Activated effector memory CD4-positive, alpha-beta T cell treated with anti-CD3 and anti-CD28 coated beads, Interleukin-2, amount 50 U/mL, for 16 hours (primary cell): ENCODE data around the gene GJD3.

Source experiments
- DNase-seq: peaks from one replicate; pipeline ENCODE4 v3.0.0-alpha.2; 2020

The GJD3 gene

DNA sequence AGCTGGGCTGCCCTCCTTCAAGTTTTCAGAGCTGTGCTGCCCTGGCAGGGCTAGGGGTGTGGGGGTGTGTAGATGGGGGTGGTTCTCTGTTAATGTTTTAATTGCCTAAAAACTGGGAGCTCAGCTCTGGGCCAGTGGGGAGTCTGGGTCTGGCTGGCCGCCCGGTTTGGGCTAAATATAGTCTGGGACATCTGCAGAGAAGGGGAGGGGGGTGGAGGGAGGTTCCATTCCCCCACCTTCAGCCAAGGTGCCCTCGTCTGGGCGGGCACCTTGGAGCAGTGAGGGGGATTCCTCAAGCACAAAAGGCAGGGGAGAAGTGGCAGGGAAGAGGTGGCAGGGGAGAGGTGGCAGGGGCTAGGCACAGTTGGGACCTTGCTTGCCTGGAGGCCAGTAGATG lies 42.6 kb downstream of the GJD3 start:
- DNase-seq = no peak

DNA sequence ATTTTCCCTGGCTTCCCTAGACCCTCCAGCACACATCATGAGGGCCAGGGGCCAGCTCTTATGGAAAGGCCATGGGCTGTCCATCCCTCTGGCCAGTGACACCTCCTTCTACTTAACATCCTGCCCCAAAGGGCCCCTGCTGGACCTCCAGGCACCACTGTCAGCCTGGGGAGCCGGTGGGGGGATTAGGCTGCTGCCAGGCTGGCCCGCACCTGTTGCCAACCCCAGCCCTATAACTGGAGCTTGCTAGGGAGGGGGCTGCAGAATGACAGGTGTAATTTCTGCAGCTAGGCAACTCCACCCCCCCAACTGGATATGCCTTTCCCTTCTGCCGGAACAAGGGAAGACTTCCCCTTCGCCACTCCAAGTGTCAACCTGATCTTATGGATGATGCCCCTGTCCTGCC lies 43.0 kb downstream of the GJD3 start:
- no peak for DNase-seq

DNA sequence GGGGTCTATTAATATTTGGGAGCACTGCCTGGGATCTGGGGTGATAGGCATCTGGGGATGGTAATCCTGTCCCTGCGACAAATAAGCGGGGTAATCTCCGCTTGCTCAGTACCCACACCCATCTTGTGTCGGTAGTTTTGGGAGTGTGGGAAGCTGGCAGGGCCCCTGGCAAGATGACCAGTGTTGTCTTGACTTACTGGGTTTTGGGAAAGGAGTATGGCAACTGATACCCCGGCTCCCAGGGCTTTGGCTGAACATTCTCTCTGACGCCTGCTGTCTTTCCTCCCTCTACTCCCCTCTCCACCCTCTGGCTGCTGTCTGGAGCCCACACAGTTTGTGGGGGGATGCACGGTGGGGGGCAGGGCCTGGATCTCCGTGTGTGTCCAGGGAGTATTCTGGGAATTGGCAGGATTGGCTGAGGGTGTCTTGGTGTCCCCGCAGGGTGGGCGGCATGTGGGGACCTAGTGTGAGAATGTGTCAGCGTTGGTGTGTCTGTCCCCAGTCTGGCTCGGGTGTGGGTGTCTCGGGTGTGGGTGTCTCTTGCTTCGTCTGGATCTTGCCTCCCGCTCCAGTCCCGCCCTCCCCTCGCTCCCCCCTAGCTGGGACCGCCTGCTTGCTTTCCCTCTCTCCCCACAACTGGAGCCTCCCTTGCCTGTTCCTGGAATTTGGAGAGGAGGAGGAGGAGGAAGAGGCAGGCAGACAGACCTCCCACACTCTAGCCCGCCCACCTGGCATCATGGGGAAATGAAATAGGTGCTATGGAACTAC lies 43.6 kb downstream of the GJD3 start:
- DNase-seq = peak; percentile 81

DNA sequence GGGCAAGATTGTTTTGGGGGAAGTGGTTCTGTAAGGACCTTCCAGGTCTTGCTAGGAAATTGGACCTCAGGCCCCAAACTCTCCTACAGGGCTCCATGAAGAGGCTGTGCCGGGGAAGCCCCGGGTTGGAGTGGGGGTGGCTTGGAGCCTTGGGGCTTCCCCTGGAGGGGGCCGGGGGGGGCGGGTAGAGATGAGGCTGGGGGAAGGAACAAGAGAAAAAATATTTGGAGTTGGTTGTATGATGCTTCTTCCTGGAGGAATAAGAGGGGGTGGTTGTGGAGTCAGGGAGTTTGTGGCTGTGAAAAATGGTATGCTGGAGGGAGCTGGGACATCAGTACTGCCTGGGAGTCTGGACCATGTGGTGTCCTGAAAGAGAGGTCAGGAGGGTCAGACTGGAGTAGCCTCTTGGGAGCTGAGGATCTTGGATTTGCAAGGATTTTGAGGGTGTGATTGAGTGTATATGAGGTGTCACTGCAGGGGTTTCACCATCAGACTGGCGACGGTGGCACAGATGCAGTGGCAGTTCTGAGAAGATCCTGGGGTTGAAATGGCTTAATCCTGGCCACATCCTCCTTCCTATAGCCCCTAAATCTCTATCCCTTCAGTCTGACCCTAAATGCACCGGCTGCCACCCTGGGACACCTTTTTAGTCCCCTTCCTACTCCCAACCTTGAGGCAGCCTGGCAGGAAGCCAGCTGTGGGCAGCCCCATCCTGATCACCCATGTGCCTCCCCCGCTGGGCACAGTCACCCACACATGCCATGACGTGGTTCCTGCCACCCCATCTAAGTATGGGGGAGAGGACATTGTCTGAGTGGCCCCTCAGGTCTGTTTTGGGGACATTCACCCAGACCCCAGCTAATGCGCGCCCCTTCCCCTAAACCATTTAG lies 44.6 kb downstream of the GJD3 start:
- peak; percentile 94 for DNase-seq

DNA sequence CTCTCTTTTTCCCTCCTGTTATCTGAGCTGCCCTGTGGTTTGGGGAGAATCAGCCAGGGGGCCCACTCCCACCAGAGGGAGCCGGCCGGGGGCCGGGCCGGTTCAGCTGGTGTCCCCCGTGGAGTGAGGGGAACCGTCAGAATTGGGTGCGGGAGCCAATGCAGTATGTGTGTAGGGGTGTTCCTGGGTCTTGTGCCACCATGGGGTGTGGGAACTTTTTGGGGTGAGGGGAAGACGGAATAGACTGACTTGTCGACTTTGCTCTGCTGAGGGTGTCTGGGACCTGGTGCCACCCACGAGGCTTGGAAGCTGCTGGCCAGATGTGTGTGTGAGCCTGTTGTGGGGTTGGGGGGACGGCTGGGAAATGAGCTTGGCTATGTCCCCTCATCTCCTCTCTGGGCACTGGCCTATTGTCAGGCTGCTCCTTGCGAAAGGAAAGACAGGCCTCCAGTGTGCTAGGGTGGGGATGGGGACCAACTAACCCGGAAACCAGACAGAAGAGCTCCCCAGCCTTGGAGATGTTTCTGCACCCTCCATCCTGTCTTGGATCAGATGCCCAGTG lies 45.6 kb downstream of the GJD3 start:
- peak; percentile 73 for DNase-seq

DNA sequence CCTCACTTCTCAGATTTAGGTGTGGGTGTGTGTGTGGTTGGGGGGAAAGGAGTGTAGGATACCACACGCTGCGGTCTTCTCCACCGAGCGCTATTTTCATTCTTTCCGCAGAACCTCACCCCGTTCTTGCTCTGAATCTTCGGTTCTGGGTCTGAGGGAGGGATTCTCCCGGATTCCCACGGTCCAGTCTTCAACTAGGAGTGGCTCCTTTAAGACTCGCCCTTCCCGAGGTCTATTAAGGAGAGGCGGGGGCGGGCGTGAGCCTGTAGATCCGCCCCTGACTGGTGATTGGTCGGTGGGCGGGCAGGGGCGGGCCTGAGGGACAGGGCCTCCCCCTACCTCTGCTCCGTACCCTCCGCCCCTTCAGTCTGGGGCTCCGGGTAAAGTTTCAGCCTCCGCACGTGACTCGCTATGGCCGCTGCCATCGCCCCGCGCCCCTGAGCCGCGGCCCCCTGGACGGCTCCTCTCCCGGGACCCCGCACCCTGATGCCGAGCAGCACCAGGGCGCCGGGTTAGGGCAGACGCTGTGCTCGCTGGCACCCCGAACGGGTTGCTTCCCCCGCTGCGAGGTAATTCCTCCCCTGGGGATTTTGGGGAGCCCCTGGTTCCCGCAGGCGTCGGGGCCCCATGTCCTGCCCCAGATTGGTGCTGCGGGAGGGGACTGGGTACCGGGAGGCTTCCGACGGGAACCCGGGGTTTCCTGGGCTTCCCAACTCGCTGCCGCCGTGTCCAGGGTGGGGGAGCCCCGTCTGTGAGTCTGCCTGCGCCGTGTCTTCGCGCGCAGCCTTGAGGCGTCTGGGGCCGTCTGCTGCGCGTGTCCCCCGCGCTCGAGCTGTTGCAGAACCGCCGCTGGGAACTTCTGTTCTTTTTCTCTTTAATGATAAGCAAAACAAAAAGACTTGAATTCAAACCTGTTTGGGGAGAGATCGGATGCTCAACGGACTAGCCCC lies 46.4 kb downstream of the GJD3 start:
- DNase-seq = peak; percentile 97

DNA sequence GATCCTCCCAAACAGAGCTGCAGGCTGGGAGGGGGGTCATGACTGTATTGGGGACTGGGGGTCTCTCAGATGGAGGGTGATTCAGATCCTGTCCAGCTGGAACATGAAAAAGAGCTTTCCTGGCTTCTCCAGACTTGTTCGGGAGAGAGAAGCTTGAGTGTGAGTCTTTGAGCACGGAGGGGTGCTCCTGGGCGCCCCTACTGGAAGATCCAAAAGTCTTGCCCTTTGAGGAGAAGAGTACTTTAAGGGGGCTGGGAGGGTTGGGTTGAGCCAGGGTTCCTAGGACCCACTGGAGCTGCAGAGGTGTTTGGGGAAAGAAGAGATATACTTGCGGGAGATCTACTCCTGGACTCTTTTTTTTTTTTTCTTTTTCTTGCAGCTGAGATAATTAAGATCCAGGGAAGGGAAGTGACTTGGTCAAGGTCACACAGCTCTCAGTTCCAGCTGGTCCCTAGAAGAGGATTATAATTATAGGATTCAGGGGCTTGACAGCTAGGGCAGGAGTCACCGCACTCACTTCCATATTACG lies 47.1 kb downstream of the GJD3 start:
- DNase-seq = peak; percentile 82

DNA sequence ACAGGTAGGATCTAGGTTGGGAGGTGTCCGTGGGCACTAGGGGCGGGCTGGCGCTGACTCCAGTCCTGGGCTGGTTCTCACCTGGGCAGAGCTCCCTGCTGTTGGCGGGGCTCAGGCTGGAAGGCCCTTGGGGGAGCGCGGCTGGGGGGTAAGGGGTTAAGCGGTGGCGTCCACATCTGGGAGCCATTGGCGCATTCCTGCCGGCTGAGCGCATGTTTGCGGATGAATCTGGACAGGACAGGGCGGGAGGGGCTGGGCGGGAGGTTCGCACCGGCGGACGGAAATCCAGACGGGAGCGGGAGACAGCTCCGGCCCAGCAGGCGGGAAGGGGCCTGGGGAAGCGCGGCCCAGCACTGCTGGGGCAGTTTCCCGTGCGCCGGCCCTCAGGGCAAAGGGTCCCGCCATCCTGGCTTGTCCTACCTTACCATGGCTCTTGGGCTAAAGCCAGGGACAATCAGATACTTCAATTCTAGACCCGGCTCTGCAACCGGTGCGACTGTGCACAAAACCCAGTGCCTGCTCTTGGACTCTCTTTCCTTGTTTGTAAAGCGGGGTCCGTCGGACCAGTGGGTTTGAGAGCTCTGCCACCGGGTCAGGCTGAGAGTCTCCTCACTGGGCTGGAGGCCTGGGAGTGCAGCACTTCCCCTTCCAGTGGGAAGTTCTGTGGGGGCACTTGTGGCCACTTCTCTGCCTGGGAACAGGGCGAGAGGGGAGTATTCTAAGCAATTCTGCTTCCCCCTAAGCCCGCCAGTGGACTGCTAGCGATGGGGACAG lies 47.8 kb downstream of the GJD3 start:
- peak; percentile 62 for DNase-seq

DNA sequence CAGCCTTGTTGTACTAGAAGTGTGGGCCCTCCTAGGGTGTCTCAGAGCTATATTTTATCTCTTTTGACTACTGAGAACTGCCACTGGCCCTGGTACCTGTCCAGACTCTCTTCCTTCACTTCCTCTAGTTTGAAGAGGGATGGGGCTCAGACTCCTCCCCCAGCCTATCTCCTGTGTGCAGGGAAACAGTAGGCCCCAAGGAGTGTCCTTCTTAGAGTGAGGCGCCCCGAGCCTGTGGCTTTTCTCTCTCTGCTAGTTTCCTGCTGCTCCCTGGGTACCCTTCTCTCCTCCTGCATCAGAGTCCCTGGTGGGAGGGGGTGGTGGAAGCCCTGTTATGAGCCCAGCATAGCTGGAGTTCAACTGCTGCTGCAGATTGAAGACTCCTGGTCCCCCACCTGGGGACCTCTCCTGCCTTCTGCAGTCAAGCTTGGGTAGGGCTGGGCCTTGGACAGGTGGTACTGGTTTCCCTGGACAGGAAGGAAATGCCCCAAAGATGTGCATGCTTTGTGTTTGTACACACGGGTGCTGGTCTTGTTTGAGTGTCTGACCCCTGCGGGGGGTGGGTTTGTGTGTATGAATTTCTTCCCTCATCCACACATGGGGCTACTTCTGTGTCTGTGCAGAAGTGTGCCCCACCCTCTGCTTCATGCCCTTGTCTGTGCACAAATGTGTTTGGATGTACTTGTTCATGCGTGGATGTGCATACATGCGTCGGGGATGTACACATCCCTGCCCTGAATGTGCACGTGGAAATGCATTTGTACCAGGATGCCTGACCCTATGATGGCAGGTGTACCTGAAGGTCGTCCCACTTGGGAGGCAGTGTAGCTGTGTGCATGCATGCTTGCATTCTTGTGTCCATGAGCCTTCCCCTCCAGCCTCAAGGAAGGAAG lies 48.6 kb downstream of the GJD3 start:
- DNase-seq = peak; percentile 63

DNA sequence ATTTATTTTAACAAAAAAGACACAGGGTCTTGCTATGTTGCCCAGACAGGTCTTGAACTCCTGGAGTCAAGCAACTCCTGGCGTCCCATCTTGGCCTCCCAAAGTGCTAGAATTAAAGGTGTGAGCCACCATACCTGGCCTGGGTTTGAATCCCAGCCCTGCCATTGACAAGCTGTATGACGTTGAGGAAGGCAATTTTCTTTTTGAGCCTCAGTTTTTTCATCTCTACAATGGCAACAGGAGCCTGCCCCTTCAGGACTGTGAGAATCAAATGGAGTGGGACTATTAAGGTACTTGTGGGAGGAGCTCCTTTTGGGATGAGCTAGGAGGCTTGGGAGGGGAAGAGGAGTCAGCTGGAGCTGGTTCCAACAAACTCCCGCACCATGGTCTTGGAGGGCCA lies 49.3 kb downstream of the GJD3 start:
- DNase-seq = peak; percentile 62

DNA sequence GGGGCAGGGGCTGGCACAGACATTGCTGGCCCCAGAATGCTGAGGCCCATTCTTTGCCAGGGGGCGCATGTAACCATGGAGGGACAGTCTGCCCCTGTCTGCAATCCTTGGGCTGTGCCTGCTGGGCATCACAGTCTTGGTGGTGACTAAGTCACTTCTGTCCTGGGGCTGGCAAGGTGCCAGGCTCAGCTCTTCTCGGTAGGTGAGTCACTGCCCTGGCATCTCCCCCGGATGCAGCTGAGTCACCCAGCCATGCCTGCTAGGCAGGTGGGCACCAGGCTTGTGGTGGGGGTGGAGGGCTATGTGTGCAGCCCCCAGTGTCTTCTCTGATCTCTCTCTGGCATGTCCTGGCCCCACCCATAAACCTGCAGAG lies 50.0 kb downstream of the GJD3 start:
- DNase-seq = peak; percentile 96

DNA sequence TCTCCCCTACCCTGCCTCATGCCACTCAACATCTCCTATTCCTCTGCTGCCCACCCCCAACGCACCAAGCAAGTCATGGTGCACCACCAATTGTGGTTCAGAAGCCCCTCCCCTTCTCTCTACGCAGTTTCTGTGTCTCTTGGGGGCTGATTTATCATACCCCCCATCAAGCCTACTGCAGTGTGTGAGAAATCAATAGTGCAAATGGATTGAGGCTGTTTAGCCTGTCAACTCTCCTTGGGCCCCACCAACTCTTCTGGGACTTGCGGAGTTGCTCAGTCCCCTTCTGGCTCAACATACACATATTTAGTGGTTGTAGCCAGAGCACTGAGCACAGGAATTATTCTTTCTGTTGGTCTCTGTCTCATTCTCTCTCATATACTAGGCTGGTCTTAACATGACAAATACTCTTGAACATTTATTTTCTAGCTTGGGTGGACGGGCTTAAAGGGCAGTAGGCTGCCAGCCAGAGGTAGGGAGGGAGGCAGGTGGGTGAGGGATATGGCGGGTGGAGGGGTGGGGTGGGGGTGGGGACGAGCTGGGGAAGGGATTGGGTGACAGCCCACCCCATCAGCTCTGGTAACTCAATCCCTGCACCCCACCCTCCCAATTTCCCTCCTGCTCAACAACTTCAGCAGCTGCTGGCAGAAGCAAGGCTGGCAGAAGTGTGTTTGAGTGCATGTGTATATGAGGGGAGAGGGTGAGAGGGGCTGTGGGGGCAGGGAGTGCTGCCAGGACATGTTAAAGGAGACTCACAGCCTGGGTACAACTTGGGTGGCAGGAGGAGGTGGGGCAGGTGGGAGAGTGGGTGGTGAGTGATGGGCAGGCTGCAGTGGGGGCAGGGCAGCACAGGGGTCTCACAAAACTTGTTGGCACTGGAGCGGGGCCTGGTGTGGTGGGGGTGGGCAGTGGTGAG lies 50.6 kb downstream of the GJD3 start:
- peak; percentile 25 for DNase-seq
